ENCODE results near the gene ZCCHC7.
A peak's percentile ranks its signal among the peaks of the same experiment; 100 is the strongest.
"Not testable (repeated sequence)": the region's sequence is repeated elsewhere in the genome, so short reads cannot be mapped to it uniquely, and the experiment has no call there.

ZCCHC7 gene

GRCh38 chr9:37381094-37381741 lies 260.8 kb downstream of the ZCCHC7 start:
- no peak for DNase-seq

GRCh38 chr9:37382161-37382981 lies 262.0 kb downstream of the ZCCHC7 start:
- DNase-seq, result no peak

GRCh38 chr9:37382982-37383357 lies 262.6 kb downstream of the ZCCHC7 start:
- DNase-seq, result no peak

- no peak for DNase-seq
Measured at GRCh38 chr9:37383393-37383792, 263.0 kb downstream of the ZCCHC7 start.

- DNase-seq, result peak; percentile 69
Measured at GRCh38 chr9:37383876-37384746, 263.7 kb downstream of the ZCCHC7 start.

- no peak for DNase-seq
Measured at GRCh38 chr9:37385286-37385685, 264.9 kb downstream of the ZCCHC7 start.

- no peak for DNase-seq
Measured at GRCh38 chr9:37386988-37387387, 266.6 kb downstream of the ZCCHC7 start.

GRCh38 chr9:37390759-37391158 lies 270.4 kb downstream of the ZCCHC7 start:
- no peak for DNase-seq

GRCh38 chr9:37392272-37392671 lies 271.9 kb downstream of the ZCCHC7 start:
- DNase-seq, result no peak

- no peak for DNase-seq
Measured at GRCh38 chr9:37395229-37395628, 274.9 kb downstream of the ZCCHC7 start.

- no peak for DNase-seq
Measured at GRCh38 chr9:37395663-37396062, 275.3 kb downstream of the ZCCHC7 start.

GRCh38 chr9:37397948-37398347 lies 277.6 kb downstream of the ZCCHC7 start:
- DNase-seq, result not testable (repeated sequence)

GRCh38 chr9:37398464-37399025 lies 278.2 kb downstream of the ZCCHC7 start:
- DNase-seq, result no peak

GRCh38 chr9:37399336-37399735 lies 279.0 kb downstream of the ZCCHC7 start:
- DNase-seq, result no peak

GRCh38 chr9:37404590-37404989 lies 284.2 kb downstream of the ZCCHC7 start:
- DNase-seq, result no peak

GRCh38 chr9:37405350-37405749 lies 285.0 kb downstream of the ZCCHC7 start:
- no peak for DNase-seq

GRCh38 chr9:37405764-37406380 lies 285.5 kb downstream of the ZCCHC7 start:
- no peak for DNase-seq

- no peak for DNase-seq
Measured at GRCh38 chr9:37406603-37407401, 286.4 kb downstream of the ZCCHC7 start.

- no peak for DNase-seq
Measured at GRCh38 chr9:37407468-37407867, 287.1 kb downstream of the ZCCHC7 start.
